Measurements from ENCODE around the gene ITGAX.

- TF ChIP-seq POLR2AphosphoS5 (IDR thresholded peaks at IDR 0.05; ENCODE audit: low read depth, low read length): no peak
- no peak for TF ChIP-seq POLR2A (IDR thresholded peaks at IDR 0.05; ENCODE audit: low read depth, low read length)
- no peak for TF ChIP-seq TAF1 (IDR thresholded peaks at IDR 0.05; ENCODE audit: borderline replicate concordance, low read depth, low read length)
Measured at GRCh38 chr16:31362476-31363405, 7.8 kb downstream of the ITGAX start.

Data from GM12892 (cell line).